HG03135 (cell line): ENCODE data around the gene RBCK1.
"Not testable (repeated sequence)": the region's sequence is repeated elsewhere in the genome, so short reads cannot be mapped to it uniquely, and the experiment has no call there.

ENCODE experiments used
- ATAC-seq: cut with Tn5 transposase; IDR thresholded peaks from one replicate; pipeline ENCODE4 v1.9.1; 2021; ENCODE audit warnings: mild to moderate bottlenecking, moderate library complexity; ENCODE audit not compliant: unreplicated experiment

The RBCK1 gene

DNA sequence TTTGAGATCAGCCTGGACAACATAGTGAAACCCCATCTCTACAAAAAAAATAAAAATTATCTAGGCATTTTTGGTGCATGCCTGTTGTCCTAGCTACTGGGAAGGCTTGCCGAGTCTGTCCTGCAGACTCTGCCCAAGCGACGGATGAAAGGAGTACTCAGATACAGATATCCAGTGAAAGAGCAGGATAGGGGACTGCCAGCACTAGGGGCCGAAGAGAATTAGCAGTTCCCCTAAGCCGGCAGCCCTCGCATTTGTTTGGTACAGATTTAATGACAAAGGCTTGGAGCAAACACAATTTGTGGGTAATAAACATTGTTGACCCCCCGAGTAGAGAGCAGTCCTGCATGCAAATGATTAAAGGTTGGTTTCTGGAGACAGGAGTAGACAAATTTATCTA is 59.7 kb downstream of the RBCK1 start:
- ATAC-seq, result no peak

- no peak for ATAC-seq
Observed at GRCh38 chr20:469746-470490, 61.8 kb downstream of the RBCK1 start.

DNA sequence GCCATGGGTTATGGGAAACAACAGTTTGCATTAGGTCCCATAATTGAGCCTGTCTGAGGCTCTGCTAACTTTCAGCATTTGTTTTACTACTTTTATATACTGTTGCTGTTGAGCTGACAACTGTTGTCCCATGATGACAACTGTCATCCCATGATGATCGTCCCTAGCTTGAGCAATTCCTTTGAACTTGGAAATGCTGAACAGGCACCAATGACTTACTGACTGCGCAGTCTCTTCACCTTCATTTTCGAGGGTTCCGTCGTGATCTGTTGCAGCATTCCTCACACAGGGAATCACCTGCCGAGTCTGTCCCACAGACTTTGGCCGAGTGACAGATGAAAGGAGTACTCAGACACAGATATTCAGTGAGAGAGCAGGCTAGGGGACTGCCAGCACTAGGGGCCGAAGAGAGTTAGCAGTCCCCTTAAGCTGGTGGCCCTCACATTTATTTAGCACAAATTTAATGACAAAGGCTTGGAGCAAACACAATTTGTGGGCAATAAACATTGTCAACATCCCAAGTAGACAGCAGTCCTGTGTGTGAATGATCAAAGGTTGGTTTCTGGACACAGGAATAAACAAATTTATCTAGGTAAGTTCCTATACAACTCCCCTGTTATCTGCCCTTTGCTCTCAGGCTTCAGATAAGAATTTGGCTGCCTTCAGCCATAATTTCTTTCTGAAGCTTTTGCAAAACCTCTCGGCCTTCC is 64.2 kb downstream of the RBCK1 start:
- no peak for ATAC-seq

GRCh38 chr20:472889-473292 is 64.8 kb downstream of the RBCK1 start:
- no peak for ATAC-seq

DNA sequence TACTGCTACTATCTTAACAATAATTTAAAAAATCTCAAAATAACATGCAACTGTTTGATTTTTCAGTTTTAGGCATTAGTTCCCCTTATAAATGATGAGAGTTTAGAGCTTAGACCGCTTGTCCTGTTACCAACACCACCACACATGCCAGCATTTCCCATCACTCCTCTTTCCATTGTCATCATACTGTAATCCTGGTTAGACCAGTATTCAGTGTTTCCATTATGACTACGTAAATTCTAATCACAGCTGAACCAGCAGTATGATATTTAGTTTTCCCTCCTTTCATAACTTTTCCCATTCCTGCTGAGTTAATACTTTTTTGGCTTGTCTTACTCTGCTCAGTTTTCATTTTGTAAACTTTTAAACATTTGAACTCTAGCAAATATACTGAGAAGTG is 66.5 kb downstream of the RBCK1 start:
- no peak for ATAC-seq

- no peak for ATAC-seq
Observed at GRCh38 chr20:475463-476357, 67.6 kb downstream of the RBCK1 start.

DNA sequence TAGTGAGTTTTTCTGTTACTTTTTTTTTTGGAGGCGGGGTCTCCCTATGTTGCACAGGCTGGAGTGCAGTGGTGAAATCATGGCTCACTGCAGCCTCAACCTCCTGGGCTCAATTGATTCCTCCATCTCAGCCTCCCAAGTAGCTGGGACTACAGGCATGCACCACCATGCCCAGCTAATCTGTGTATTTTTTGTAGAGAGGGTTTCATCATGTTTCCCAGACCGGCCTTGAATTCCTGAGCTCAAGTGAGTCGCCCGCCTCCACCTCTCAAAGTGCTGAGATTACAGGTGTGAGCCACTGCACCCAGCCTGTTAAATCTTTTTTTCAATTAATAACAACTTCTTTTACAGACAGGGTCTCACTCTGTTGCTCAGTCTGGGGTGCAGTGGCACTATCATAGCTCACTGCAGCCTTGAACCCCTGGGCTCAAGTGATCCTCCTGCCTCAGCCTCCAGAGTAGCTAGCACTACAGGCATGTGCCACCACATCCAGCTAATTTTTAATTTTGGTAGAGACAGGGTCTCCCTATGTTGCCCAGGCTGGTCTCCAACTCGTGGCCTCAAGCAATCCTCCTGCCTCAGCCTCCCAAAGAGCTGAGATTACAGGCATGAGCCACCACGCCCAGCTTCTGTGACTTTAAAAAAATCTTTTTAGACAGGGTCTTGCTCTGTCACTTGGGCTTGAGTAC is 68.6 kb downstream of the RBCK1 start:
- not testable (repeated sequence) for ATAC-seq

DNA sequence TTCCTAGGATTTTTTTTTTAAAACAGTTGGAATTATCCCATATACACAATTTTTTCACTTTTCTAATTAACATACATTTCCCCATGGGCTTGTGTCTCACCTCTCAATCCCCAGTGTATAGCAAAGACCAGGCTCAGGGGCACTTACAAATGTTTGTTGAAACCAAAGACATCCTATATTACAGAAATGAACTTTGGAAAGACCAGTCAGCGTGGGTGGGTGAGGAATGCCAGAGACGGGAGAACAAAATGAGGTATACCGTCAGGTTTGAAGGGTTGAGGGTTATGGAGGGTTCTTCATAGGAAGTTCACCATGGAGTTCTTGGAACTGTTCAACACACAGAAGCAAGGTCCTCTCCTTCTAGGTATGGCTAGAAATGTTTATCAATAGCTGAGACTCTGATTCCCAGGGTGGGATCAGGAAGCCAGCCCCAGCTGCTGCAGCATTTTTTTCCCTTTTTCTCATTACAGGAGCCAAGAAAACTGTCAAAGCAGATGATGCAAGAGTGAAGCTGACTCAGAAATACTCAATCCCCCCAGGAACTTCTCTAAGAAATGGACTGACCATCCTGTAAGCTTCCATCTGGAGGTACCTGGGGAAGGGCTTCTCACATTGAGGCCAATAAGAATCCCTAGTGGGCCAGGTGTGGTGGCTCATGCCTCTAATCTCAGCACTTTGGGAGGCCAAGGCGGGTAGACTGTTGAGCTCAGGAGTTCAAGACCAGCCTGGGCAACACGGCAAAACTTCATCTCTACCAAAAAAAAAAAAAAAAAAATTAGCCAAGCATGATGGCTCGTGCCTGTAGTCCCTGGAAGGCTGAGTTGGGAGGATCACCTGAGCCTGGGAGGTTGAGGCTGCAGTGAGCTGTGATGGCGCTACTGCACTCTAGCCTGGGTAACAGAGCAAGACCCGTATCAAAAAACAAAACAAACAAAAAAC is 70.2 kb downstream of the RBCK1 start:
- no peak for ATAC-seq

- no peak for ATAC-seq
Observed at GRCh38 chr20:478949-479429, 70.9 kb downstream of the RBCK1 start.

GRCh38 chr20:479487-479886 is 71.4 kb downstream of the RBCK1 start:
- ATAC-seq, result no peak

GRCh38 chr20:480044-480443 is 71.9 kb downstream of the RBCK1 start:
- no peak for ATAC-seq

DNA sequence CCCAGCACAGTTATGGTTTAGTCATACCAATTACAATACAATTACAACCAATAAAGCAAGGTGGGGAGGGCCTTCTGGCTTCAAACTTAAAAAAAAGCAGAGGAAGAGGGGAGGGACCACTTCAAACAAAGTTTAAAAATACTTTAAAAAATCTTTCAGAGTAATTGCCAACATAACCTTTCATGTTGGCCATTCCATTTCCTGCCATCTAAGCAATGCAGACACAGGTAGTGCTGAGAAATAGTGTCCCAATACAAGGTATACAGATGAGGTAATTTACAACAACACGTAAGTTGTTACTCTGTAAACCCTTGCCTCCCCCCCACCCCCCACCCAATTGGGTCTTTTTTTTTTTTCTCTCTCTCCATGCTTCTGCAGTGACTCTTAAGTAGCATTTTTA is 73.1 kb downstream of the RBCK1 start:
- ATAC-seq, result no peak
